GM19351 (cell line): ENCODE data around the gene CSF1R.
"Not testable (repeated sequence)": the region's sequence is repeated elsewhere in the genome, so short reads cannot be mapped to it uniquely, and the experiment has no call there.

ENCODE experiments used
- ATAC-seq: cut with Tn5 transposase; IDR thresholded peaks from one replicate; pipeline ENCODE4 v1.9.1; 2021; ENCODE audit warnings: mild to moderate bottlenecking, moderate library complexity; ENCODE audit not compliant: unreplicated experiment

The CSF1R gene

GRCh38 chr5:150105928-150106615 is 19.7 kb upstream of the CSF1R start:
- no peak for ATAC-seq

- no peak for ATAC-seq
Measured at GRCh38 chr5:150104550-150104870, 18.2 kb upstream of the CSF1R start.

DNA sequence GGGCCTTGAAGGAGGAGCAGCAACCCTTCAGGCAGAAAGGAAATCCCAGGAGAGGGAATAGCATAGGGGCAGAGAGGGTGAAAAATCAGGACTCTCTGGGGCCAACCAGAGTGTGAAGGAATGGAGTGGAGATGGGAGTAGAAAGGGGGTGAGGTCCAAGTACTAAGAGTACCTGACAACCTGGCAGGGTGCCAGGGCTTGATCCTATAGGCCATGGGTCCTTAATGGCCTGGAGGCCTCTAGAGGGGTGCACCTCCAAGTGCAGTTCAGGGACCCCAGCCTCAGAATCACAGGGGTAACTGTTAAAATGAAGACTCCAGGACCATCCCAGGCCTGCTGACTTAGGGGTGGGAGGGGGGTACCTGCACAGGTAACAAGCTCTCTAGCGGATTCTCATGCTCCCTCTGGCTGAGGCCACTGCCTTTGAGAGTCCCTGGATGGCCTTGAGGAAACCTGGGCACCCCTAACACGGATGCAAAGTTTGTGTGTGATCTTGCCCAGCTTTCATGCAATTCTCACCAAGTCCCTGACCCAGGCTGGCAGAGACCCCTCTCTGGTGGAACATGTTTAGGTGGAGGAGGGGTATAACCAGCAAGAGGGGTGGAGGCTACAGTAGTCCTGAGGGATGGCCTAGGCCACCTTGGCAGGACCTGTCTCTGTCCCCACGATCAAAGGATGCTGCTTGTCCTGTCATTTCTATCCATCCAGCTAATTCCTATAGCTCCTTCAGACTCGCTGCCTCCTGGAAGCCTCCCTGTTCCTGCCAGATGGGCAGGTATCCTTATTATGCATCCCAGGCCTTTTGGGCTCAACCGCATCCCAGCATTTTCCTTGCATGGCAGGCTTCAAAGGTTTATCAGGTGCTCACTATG is 17.6 kb upstream of the CSF1R start:
- no peak for ATAC-seq

GRCh38 chr5:150101023-150101422 is 14.7 kb upstream of the CSF1R start:
- ATAC-seq: no peak

DNA sequence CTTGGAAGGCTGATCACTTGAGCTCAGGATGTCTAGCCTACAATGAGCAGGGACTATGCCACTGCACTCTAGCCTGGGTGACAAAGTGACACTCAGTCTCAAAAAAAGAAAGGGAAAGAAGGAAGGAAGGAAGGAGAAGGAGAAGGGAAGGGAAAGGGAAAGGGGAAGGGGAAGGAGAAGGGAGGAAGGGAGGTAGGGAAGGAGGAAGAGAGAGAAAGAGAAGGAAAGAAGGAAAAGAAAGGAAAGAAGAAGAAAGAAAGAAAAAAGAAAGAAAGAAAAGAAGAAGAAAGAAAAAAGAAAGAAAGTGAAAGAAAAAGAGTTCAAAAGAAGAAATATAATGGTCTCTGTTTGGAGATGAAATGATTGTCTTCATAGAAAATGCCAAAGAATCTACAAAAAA is 10.8 kb upstream of the CSF1R start:
- no peak for ATAC-seq

GRCh38 chr5:150092159-150092787 is 5.9 kb upstream of the CSF1R start:
- peak; percentile 91 for ATAC-seq

DNA sequence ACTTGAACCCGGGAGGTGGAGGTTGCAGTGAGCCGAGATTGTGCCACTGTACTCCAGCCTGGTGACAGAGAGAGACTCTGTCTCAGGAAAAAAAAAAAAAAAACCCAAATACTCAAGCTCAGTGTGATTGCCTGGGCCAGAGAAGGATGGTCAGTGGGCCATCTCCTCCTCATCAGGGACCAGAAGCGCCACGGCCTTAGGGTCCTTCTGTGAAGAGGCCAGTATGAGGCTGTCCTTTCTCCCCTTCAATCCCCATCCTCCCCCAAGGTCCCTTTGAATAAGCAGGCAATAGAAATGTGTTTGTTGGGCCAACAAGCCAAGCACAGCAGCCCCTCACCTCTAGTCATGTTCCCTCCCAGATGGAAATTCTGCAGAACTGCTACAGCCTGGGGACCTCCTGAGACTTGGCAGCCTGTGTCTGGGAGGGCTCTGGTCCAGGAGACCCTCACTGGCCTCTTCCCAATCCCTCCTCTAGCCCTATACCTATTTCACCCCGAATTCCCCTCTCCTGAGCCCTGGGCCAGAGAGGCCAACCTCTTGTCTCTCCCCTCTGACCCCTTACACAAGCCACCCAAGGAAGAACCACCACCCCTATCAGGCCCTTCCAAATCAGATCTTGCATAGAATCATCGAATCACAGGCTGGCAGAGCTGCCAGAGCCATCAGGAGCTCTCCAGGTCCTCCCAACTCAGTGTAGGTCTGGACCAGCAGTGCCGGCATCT is 1.0 kb downstream of the CSF1R start:
- no peak for ATAC-seq

GRCh38 chr5:150084754-150085153 is 1.6 kb downstream of the CSF1R start:
- ATAC-seq: not testable (repeated sequence)

- ATAC-seq: no peak
Measured at GRCh38 chr5:150082889-150083288, 3.5 kb downstream of the CSF1R start.

- ATAC-seq: peak; percentile 26
Measured at GRCh38 chr5:150082374-150082773, 4.0 kb downstream of the CSF1R start.

DNA sequence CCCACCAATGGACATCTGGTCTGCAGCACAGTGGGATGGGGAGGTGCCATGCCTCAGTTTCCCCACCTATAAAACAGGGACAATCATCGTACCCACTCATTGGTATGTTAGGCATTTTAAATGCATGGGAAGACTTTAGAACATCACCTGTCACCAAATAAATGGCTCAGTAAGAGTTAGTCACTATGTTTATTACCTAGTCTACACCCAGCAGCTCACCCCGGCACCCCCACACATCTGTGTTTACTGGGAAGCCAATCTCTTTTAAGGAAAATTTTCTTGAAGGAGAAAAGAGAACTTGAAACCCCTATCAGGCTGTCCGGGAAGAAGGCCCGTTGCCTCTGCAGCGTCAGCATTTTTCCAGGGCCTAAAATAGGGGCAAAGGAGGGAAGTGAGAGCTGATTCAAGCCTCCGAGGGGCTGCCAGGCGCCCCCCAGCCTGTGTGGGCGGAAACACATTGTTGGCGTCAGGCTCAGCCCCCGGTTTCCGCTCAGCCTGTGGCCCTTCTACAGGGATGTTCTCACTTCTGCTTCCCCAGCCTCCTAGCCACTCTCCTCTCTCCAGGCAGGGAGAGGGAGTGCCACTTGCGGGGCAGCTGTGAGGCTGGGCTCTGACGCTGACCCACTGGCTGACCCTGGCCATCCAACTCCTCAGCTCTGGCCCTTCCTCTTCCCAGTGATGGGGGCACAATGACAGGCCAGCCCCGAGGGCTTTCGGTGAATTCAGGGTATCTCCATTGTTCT is 4.6 kb downstream of the CSF1R start:
- peak; percentile 91 for ATAC-seq

GRCh38 chr5:150080696-150081435 is 5.5 kb downstream of the CSF1R start:
- ATAC-seq: no peak

DNA sequence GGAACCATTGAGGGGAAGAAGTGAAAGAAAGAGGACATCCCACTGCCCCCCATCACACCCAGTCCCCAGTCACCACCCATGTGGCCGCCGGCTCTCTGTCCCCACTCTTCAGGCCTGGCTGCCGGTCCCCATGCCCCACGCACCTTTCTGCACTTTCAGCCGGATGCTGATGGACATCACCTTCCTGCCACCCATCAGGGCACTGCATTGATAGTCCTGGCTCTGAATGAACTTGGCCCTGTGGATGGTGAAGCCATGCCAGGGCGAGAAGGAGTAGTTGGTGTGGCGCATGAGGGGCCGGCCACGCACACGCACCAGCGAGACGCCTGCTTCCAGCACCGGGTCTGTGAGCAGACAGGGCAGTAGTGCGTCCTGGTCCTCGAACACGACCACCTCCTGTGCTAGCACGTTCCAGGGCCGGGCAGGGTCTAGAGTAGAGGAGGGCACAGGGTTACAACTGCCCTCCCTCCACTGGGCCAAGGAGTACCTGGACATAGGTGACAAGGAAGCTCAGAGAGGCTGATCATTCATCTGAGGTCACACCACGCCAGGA is 6.4 kb downstream of the CSF1R start:
- no peak for ATAC-seq

DNA sequence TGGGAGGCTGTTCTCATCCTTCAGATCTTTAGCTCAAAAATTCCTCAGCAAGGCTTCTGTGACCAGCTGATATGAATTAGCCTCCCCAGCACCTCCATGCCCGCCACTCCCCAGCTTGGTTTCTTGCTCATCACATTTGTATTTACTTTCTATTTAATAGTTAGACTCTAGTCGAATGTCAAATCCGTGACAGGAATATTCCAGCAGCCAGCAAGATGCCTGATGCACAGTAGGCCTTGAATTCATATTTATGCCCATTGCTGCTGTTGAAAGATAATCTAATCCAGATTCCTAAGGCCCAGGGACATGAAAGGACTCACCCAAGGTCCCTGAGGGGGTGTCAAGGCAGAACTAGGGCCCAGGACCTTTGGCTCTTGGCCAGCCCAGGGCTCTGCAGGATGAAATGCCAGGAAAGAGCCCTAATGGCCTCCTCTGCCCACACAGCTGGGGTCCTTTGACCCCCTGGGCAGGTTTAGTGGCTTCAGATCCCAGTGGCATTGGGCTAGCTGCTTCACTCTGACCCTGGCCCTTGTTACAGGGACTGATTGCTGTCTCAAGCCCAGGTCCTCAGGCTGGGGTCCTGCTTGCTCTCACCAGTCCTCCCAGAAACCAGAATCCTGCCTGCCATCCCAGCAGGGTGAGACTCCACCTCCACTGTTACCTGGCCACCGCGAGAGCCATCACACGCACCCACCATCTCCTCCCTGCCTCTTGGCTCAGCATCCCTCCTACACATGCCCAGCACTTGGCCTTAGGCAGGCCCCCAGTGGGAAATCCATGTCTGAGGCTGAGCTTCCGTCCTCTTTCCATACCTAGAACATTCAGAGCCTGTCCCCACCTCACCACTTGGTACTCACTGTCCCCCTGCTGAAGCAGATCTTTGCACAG is 7.3 kb downstream of the CSF1R start:
- ATAC-seq: no peak

- no peak for ATAC-seq
Measured at GRCh38 chr5:150077996-150078801, 8.2 kb downstream of the CSF1R start.

DNA sequence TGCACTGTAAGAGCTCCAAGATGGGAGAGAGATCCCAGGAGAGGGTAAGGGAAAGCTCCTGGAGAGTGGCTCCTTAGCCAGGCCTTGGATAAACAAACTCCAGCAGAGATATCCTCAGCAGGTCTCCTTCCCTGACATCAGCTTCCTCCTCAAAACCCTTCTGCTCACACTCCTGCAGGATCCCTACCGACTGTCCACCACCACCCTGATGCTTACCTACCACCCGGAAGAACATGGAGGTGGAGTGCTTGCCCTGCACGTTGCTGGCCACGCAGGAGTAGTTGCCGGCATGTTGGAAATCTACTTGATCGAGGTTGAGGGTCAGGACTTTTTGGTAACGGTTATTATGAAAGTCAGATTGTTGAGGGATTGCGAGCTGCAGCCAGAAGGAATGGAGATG is 9.3 kb downstream of the CSF1R start:
- no peak for ATAC-seq

GRCh38 chr5:150075806-150076205 is 10.5 kb downstream of the CSF1R start:
- ATAC-seq: no peak

DNA sequence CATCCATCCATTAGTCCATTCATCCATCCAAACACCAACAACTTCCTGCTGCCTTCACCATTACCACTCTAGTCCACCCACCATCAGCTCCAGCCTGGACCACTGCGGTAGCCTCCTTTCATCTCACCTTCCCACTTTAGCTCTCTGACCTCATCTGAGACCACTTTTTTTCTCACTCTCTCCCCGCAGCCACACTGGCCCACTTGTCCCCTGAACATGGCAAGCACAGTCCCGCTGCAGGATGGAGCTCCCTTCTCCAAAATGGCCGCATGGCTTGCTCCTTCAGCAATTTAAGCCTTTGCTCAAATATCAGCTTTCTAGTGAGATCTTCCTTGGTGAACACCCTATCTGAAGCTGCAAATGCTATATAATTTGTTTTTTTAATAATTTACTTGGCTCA is 11.1 kb downstream of the CSF1R start:
- ATAC-seq: no peak
